ENCODE data around the gene RINL.

The RINL gene, protein sequence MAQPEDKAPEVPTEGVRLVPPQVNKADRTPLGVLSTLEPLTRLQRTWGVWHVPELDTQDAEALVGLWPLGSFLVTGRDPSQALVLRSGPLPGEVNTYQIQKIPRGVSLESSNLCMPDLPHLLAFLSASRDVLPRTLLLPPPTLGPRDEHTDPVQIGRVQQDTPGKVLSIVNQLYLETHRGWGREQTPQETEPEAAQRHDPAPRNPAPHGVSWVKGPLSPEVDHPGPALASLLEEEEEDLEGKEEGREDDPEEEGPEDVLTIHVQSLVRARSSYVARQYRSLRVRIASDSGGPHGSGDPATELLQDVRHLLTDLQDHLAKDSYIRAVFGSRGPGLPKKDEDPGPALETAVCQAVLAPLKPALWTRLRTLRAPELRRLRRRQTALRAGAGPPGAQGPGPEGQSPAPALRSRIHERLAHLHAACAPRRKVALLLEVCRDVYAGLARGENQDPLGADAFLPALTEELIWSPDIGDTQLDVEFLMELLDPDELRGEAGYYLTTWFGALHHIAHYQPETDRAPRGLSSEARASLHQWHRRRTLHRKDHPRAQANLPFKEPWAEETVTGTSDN

GRCh38 chr19:38877781-38878574 lies at the start of gene RINL:
Gene RINL (minus strand): TSS chr19:38878275. CDS start chr19:38876742, 1,533 bp downstream.
- no peak within 1 kb of the TSS for H3K4me3 ChIP-seq (ENCODE audit: low read depth, low read length)
- no peak within 1 kb of the TSS for H3K4me2 ChIP-seq (ENCODE audit: low read length)
- no peak within 1 kb of the TSS for H2AFZ ChIP-seq
- H3K36me3 ChIP-seq (ENCODE audit: control insufficient read depth, insufficient read depth, low read length) = no peaks in the 10 kb centered on the region
- H3K9ac ChIP-seq = no peak within 1 kb of the TSS
- no peaks in the 10 kb centered on the region for H3K27me3 ChIP-seq (ENCODE audit: control insufficient read depth, insufficient read depth, low read length)
- TF ChIP-seq, protein P1, sequence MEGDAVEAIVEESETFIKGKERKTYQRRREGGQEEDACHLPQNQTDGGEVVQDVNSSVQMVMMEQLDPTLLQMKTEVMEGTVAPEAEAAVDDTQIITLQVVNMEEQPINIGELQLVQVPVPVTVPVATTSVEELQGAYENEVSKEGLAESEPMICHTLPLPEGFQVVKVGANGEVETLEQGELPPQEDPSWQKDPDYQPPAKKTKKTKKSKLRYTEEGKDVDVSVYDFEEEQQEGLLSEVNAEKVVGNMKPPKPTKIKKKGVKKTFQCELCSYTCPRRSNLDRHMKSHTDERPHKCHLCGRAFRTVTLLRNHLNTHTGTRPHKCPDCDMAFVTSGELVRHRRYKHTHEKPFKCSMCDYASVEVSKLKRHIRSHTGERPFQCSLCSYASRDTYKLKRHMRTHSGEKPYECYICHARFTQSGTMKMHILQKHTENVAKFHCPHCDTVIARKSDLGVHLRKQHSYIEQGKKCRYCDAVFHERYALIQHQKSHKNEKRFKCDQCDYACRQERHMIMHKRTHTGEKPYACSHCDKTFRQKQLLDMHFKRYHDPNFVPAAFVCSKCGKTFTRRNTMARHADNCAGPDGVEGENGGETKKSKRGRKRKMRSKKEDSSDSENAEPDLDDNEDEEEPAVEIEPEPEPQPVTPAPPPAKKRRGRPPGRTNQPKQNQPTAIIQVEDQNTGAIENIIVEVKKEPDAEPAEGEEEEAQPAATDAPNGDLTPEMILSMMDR (IDR thresholded peaks at IDR 0.05) = no peak
- H3K4me1 ChIP-seq = no peaks in the 10 kb centered on the region
- H3K79me2 ChIP-seq = no peaks in the 10 kb centered on the region
- no peaks in the 10 kb centered on the region for H3K9me3 ChIP-seq (ENCODE audit: control insufficient read depth, low read length)
- H3K27ac ChIP-seq = no peak within 1 kb of the TSS

GRCh38 chr19:38924388-38924787 lies 46.3 kb upstream of the RINL start:
- Histone ChIP-seq H3K79me2 (no peaks in the 10 kb centered on the region), H3K27me3 (ENCODE audit: control insufficient read depth, insufficient read depth, low read length) (no peaks in the 10 kb centered on the region), H2AFZ (no peak overlapping the region), H3K36me3 (ENCODE audit: control insufficient read depth, insufficient read depth, low read length) (no peaks in the 10 kb centered on the region), H3K9ac (no peak overlapping the region), H3K4me1 (no peaks in the 10 kb centered on the region), H3K4me3 (ENCODE audit: low read depth, low read length) (no peak overlapping the region), H3K4me2 (ENCODE audit: low read length) (no peak overlapping the region), H3K9me3 (ENCODE audit: control insufficient read depth, low read length) (no peaks in the 10 kb centered on the region), H3K27ac (no peak overlapping the region)
- TF ChIP-seq, protein P1 (IDR thresholded peaks at IDR 0.05) = no peak

- Histone ChIP-seq H3K27me3 (ENCODE audit: control insufficient read depth, insufficient read depth, low read length) (no peaks in the 10 kb centered on the region), H3K36me3 (ENCODE audit: control insufficient read depth, insufficient read depth, low read length) (no peaks in the 10 kb centered on the region), H3K79me2 (no peaks in the 10 kb centered on the region), H2AFZ (no peak overlapping the region), H3K4me1 (no peaks in the 10 kb centered on the region), H3K27ac (no peak overlapping the region), H3K9ac (no peak overlapping the region), H3K4me3 (ENCODE audit: low read depth, low read length) (no peak overlapping the region), H3K9me3 (ENCODE audit: control insufficient read depth, low read length) (no peaks in the 10 kb centered on the region), H3K4me2 (ENCODE audit: low read length) (no peak overlapping the region)
- TF ChIP-seq, protein P1 (IDR thresholded peaks at IDR 0.05) = no peak
Observed at GRCh38 chr19:38922482-38922881, 44.4 kb upstream of the RINL start.

DNA sequence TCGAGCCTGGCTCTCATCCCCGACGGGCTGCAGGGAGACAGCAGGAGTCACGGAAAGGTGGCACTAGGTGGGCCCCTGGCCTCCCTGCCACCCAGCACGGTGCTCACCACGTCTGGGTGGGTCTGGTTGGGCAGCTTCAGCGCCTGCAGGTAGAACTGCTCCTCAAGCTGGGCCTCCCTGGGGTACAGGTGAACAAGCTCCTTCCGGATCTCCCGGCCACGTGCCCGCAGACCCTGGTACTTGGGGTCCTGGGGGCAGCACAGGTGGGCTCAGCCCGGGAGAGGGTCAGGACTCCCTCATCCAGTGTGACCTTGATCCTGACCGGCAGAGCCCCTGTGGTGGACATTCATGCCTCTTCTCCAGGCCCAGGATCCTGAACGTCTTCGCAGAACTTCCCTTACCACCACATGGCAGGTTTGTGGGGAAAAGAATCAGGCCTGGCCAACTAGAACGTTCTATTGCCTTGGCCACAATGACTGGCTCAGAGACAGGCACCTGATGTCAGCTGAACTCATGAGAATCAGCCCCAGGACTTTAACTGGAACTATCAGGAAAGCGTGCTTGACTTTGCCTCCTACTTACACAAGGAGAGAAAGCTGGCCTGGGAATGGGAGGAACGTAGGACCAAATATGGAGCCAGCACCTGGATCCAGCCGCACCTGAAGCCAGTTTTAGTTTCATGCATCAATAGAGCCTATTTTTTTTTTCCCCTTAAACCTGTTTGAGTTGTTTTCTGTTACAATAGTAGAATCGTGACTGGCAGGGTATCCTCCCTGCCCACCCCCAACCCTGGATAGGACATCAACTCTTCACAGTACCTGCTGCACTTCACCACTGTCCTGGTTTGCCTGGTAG lies 43.6 kb upstream of the RINL start:
- H2AFZ ChIP-seq = no peak overlapping the region
- H3K4me2 ChIP-seq (ENCODE audit: low read length) = no peak overlapping the region
- no peaks in the 10 kb centered on the region for H3K4me1 ChIP-seq
- no peaks in the 10 kb centered on the region for H3K27me3 ChIP-seq (ENCODE audit: control insufficient read depth, insufficient read depth, low read length)
- no peak overlapping the region for H3K27ac ChIP-seq
- H3K9ac ChIP-seq = no peak overlapping the region
- H3K4me3 ChIP-seq (ENCODE audit: low read depth, low read length) = no peak overlapping the region
- no peaks in the 10 kb centered on the region for H3K9me3 ChIP-seq (ENCODE audit: control insufficient read depth, low read length)
- no peaks in the 10 kb centered on the region for H3K36me3 ChIP-seq (ENCODE audit: control insufficient read depth, insufficient read depth, low read length)
- no peaks in the 10 kb centered on the region for H3K79me2 ChIP-seq
- TF ChIP-seq, protein P1 (IDR thresholded peaks at IDR 0.05) = no peak

Data from parathyroid adenoma (tissue), 2 donors.